ENCODE measurements around the gene BOLL. TPM values are rescaled to one million over a fixed set of nuclear protein-coding genes. Genes with fewer than 3 reads are reported as not detected.

The BOLL gene
- not detected in 2 replicates for total RNA-seq

GRCh38 chr2:197784956-197785941 is at the start of gene BOLL:
TSS of gene BOLL (minus strand) at chr2:197785319. CDS start at chr2:197781850, 3,469 bp downstream.

GRCh38 chr2:197804049-197804757 is 19.1 kb upstream of the BOLL start, which contains the start of gene PLCL1:
TSS of gene PLCL1 (plus strand) at chr2:197804593.

GRCh38 chr2:197705121-197705911 is 79.8 kb downstream of the BOLL start, which contains the start of gene MARS2:
TSS of gene MARS2 (plus strand) at chr2:197705369. CDS start at chr2:197705406, 37 bp downstream.

Other genes starting within 250 kb of the BOLL start
- 7.8 and 14.2 TPM in 2 replicates for gene RFTN2, start 109.7 kb downstream of the BOLL start, total RNA-seq
- gene MARS2, start 80.0 kb downstream of the BOLL start, total RNA-seq = 2.9 and 9.2 TPM in 2 replicates
- 2.0 and 2.1 TPM in 2 replicates for gene PLCL1, start 19.3 kb upstream of the BOLL start, total RNA-seq